Measurements from ENCODE around the gene DPM1. TPM values are rescaled to one million over a fixed set of nuclear protein-coding genes. Genes with fewer than 3 reads are reported as not detected.

DPM1 gene
- total RNA-seq, 6 experiments from 2014 or later: 51.8 to 59.9 (median 57.4) TPM

- no peak for TF ChIP-seq CTCF (IDR thresholded peaks at IDR 0.05)
- DNase-seq: no peak
- no peak overlapping the region for H3K27ac Mint-ChIP-seq
- H3K4me1 Mint-ChIP-seq (ENCODE audit: low read depth): peaks cover 18% of the 10 kb centered on the region; the same call in 1 of the 2 replicates
- no peaks in the 10 kb centered on the region for H3K9me3 Mint-ChIP-seq
- no peak overlapping the region for H3K4me3 Mint-ChIP-seq
- no peaks in the 10 kb centered on the region; the same call in 1 of the 2 replicates for H3K27me3 Mint-ChIP-seq (ENCODE audit: insufficient read depth)
- peaks cover 70% of the 10 kb centered on the region for H3K36me3 Mint-ChIP-seq (ENCODE audit: low read depth)
Measured at GRCh38 chr20:50893620-50894019, 64.7 kb downstream of the DPM1 start.

GRCh38 chr20:50892394-50892793 is 65.9 kb downstream of the DPM1 start:
- Mint-ChIP-seq H3K9me3 (no peaks in the 10 kb centered on the region), H3K36me3 (ENCODE audit: low read depth) (peaks cover 61% of the 10 kb centered on the region), H3K4me1 (ENCODE audit: low read depth) (peaks cover 23% of the 10 kb centered on the region), H3K27me3 (ENCODE audit: insufficient read depth) (no peaks in the 10 kb centered on the region; the same call in 1 of the 2 replicates), H3K4me3 (no peak overlapping the region), H3K27ac (no peak overlapping the region)
- TF ChIP-seq CTCF (IDR thresholded peaks at IDR 0.05): no peak
- DNase-seq: no peak

GRCh38 chr20:50891138-50891537 is 67.2 kb downstream of the DPM1 start:
- Mint-ChIP-seq H3K9me3 (no peaks in the 10 kb centered on the region), H3K27ac (peak overlapping the region; percentile 24; the same call in 1 of the 2 replicates), H3K4me1 (ENCODE audit: low read depth) (peaks cover 25% of the 10 kb centered on the region), H3K36me3 (ENCODE audit: low read depth) (peaks cover 57% of the 10 kb centered on the region), H3K4me3 (no peak overlapping the region), H3K27me3 (ENCODE audit: insufficient read depth) (no peaks in the 10 kb centered on the region; the same call in 1 of the 2 replicates)
- no peak for TF ChIP-seq CTCF (IDR thresholded peaks at IDR 0.05)
- peak; percentile 29 for DNase-seq

GRCh38 chr20:50887576-50887975 is 70.8 kb downstream of the DPM1 start:
- H3K36me3 Mint-ChIP-seq (ENCODE audit: low read depth): peaks cover 37% of the 10 kb centered on the region
- H3K9me3 Mint-ChIP-seq: no peaks in the 10 kb centered on the region

GRCh38 chr20:50886184-50886790 is 72.0 kb downstream of the DPM1 start:
- H3K4me1 Mint-ChIP-seq (ENCODE audit: low read depth): peaks cover 13% of the 10 kb centered on the region
- H3K27me3 Mint-ChIP-seq (ENCODE audit: insufficient read depth): no peaks in the 10 kb centered on the region; the same call in 1 of the 2 replicates
- no peak for TF ChIP-seq CTCF (IDR thresholded peaks at IDR 0.05)
- H3K9me3 Mint-ChIP-seq: no peaks in the 10 kb centered on the region
- DNase-seq: no peak
- peaks cover 25% of the 10 kb centered on the region; the same call in 1 of the 2 replicates for H3K36me3 Mint-ChIP-seq (ENCODE audit: low read depth)
- H3K4me3 Mint-ChIP-seq: no peak overlapping the region
- H3K27ac Mint-ChIP-seq: no peak overlapping the region

More at GRCh38 chr20:50887576-50887975, 70.8 kb downstream of the DPM1 start:
- TF ChIP-seq CTCF (IDR thresholded peaks at IDR 0.05): no peak
- Mint-ChIP-seq H3K4me1 (ENCODE audit: low read depth) (peaks cover 25% of the 10 kb centered on the region), H3K4me3 (no peak overlapping the region), H3K27me3 (ENCODE audit: insufficient read depth) (no peaks in the 10 kb centered on the region; the same call in 1 of the 2 replicates), H3K27ac (no peak overlapping the region)
- DNase-seq: no peak
